22Rv1 (cell line): ENCODE measurements around the gene NUDT17.

Experiments
- CTCF ChIP-seq: fragments of 450-650 bp; IDR thresholded peaks from 2 replicates; pipeline ENCODE4 v1.5.1; 2017; ENCODE audit warnings: mild to moderate bottlenecking
- ZFX ChIP-seq: fragments of 450-650 bp; IDR thresholded peaks from 2 replicates; pipeline ENCODE4 v1.6.1; 2017; ENCODE audit warnings: antibody characterized with exemption, borderline replicate concordance

GRCh38 chr1:145874646-145875045, 29.2 kb downstream of the NUDT17 start:
- TF ChIP-seq CTCF = no peak
- TF ChIP-seq ZFX = no peak
